HTR-8/SVneo (cell line): ENCODE measurements around the gene ECT2.
"Not testable (repeated sequence)": the region's sequence is repeated elsewhere in the genome, so short reads cannot be mapped to it uniquely, and the experiment has no call there.

Experiments
- DNase-seq: peaks from one replicate; pipeline ENCODE4 v3.0.0; 2011; ENCODE audit warnings: low spot score, mixed read lengths; ENCODE audit not compliant: insufficient read length
- FAIRE-seq: peaks from 2 replicates; lab custom pipeline; 2011; peaks lifted over from hg19 to GRCh38; lab: Jason Lieb, UNC

The ECT2 gene

GRCh38 chr3:172735014-172735413, 15.5 kb upstream of the ECT2 start:
- DNase-seq = no peak
- FAIRE-seq = no peak

DNA sequence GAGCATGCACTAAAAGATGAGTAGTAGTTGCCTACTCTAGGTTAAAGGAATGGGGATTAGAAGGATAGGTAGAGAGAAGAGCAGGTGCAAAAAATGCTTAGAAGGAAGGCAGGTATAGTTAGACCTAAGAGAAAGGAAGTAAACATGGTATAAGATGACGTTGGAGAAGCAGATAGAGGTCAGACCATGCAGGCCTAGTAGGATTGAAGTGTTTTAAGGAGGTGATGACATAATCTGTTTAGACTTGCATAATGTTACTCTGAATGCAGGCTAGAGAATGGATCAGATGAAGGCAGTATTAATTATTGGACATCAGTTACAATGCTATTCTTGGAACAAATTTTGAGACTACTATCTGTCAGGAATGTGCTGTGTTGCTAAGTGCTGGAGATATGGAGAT, 11.1 kb upstream of the ECT2 start:
- FAIRE-seq (no peak), DNase-seq (no peak)

GRCh38 chr3:172746475-172746874, 4.1 kb upstream of the ECT2 start:
- DNase-seq = peak; percentile 13
- no peak for FAIRE-seq

- FAIRE-seq (no peak), DNase-seq (peak; percentile 52)
Measured at GRCh38 chr3:172749230-172749965, 1.1 kb upstream of the ECT2 start.

DNA sequence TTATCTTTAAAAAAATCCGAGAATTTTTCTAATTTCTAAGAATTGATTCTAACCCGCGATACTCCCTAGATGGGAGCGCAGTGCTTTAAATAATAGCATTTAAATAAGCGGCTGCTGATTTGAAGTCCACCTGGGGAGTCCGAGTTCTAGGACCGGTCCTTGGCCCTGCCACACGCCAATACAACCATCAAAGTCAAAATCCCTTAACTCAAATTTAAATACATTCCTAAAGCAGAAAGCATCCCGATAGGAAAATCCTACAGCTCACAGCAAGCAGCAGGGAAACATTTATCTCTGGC, 508 bp upstream of the ECT2 start:
- FAIRE-seq = no peak
- no peak for DNase-seq

GRCh38 chr3:172751175-172751704, 714 bp downstream of the ECT2 start:
- DNase-seq = no peak
- FAIRE-seq = no peak

- DNase-seq = no peak
- FAIRE-seq = no peak
Measured at GRCh38 chr3:172752651-172753050, 2.1 kb downstream of the ECT2 start.

GRCh38 chr3:172753125-172753524, 2.6 kb downstream of the ECT2 start:
- FAIRE-seq = no peak

GRCh38 chr3:172760416-172760815, 9.9 kb downstream of the ECT2 start:
- DNase-seq, FAIRE-seq: not testable (repeated sequence)

More at GRCh38 chr3:172753125-172753524, 2.6 kb downstream of the ECT2 start:
- no peak for DNase-seq

- DNase-seq = no peak
- FAIRE-seq = no peak
Measured at GRCh38 chr3:172766241-172766640, 15.7 kb downstream of the ECT2 start.

DNA sequence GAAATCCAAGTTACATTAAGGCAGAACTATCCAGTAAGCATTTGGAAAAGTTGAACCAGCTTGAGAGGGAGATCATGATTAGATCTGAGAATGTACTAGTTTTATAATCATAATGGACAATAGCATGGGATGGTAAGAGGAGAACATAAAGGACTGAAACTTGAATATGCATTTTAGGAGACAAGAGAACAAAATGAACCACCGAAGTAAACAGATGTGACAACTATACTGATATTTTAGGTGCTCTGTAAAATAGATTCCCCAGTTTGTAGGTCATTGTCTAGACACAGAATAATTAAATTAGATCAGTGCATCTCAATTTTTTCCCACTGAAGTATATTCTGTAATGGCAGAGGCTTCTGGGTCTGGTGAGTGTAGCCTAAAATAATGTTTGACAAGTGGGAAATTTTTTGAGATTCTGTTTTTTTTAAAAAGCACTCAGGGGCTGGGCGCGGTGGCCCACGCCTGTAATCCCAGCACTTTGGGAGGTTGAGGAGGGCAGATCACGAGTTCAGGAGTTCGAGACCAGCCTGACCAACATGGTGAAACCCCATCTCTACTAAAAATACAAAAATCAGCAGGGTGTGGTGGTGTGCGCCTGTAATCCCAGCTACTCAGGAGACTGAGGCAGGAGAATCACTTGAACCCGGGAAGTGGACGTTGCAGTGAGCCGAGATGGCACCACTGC, 16.3 kb downstream of the ECT2 start:
- no peak for DNase-seq
- FAIRE-seq = no peak

DNA sequence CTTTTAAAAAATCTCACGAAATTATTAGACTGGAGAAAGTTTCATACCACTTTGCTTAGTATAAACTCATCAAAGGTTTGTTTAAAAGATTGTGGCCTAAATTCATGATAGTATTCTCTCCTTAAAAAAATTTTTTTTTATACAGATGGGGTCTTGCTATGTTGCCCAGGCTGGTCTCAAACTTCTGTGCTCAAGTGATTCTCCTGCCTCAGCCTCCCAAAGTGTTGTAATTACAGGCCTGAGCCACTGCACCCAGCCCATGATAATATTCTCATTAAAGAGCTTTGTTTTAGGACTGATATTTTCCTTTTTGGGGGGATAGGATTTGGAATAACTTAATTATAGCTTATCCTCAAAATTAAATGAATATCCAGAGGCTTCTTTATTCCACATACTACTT, 19.9 kb downstream of the ECT2 start:
- DNase-seq = no peak
- no peak for FAIRE-seq

- DNase-seq (no peak), FAIRE-seq (no peak)
Measured at GRCh38 chr3:172771672-172772071, 21.1 kb downstream of the ECT2 start.

- DNase-seq (no peak), FAIRE-seq (no peak)
Measured at GRCh38 chr3:172776049-172776717, 25.7 kb downstream of the ECT2 start.

DNA sequence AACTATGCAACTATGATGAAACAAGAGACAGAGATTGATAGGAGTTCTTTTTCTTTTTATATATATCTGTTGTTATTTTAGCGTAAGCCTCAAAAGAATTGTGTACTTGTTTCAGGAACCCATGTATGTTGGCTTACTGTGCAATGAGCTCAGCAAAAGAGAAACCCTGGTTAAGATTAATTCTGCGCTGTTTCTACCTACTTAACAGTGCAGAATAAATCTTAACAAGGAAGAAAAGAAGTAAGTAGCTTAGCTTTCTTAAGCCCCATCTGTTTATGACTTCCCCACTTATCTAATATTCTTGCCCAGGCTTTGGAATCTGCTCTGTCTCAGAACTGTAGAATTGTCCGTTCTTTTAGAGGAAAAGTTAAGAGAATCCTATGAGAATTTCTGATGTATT, 27.4 kb downstream of the ECT2 start:
- no peak for DNase-seq

DNA sequence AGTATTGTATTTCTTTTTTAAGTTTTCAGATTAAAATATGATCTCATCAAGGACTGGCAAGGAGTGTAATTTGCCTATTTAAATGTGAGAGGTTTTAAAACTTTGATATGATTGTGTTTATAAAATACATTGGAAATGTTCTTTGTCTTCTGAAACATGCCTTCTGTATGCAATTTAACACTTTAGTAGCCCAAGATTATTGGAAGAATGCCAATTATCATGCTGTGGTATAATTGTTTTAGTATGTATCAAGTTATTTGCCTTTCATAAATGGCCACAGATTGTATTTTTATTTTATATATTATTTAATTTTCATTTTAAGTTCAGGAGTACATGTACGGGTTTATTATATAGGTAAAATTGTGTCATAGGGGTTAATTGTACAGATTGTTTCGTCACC, 31.7 kb downstream of the ECT2 start:
- FAIRE-seq (no peak), DNase-seq (no peak)

More for the DNA sequence above, 27.4 kb downstream of the ECT2 start:
- no peak for FAIRE-seq

GRCh38 chr3:172786036-172786435, 35.5 kb downstream of the ECT2 start:
- DNase-seq (no peak), FAIRE-seq (no peak)

GRCh38 chr3:172787019-172787418, 36.5 kb downstream of the ECT2 start:
- FAIRE-seq (no peak), DNase-seq (no peak)

DNA sequence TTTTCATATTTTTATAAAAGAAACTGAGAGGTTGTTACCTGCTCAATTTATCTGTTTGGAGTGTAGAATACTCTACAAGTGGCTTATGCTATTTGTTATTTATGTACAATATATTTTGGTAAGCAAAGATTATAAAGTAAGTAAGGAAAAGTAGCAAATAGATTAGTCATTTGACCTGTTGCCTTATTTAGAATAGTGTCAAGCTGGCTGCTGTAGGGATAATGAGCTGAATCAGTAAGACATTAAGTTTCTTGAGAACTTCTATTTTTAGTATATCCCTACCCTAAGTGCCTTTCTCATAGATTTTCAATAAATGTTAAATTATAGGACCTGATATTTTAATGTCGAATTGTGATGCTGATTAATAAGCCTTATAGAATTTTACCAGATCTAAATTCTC, 37.2 kb downstream of the ECT2 start:
- FAIRE-seq = no peak
- DNase-seq = no peak

- DNase-seq = no peak
- no peak for FAIRE-seq
Measured at GRCh38 chr3:172799246-172799645, 48.7 kb downstream of the ECT2 start.

DNA sequence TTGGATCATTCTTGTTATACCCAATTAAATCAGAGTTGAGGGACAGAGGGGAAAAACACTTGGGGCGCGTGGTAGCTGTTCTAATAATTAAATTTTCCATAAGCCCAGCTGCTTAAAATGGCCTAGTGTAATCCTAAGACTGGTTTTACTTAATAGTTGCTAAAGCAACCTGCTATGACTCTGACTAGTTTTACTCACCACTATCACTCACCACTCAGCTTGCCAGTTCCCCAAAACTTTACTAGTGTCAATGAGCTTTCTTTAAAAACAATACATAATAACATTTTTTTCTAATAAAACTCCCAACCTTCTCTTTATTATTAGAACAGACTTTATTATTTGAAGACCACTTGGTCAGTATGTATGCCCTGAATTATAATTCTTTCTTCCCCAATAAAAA, 49.6 kb downstream of the ECT2 start:
- no peak for FAIRE-seq
- no peak for DNase-seq
